NOMO-1 (cell line): Measurements from ENCODE around the gene TAB2.

ENCODE experiments used
- DNase-seq, 2 experiments: peaks; one replicate each; lab custom pipeline; 2025; ENCODE audit not compliant: unreplicated experiment in 2 of 2; lab: John Stamatoyannopoulos, UW

Gene TAB2

GRCh38 chr6:149405823-149406765 lies 88.6 kb downstream of the TAB2 start:
- peak; percentile 2 to 39 for DNase-seq

GRCh38 chr6:149409617-149410016 lies 92.1 kb downstream of the TAB2 start:
- DNase-seq, result no peak

GRCh38 chr6:149410557-149410956 lies 93.0 kb downstream of the TAB2 start:
- DNase-seq, result no peak

- DNase-seq, result no peak
Observed at GRCh38 chr6:149414009-149414408, 96.5 kb downstream of the TAB2 start.

GRCh38 chr6:149414821-149415220 lies 97.3 kb downstream of the TAB2 start:
- no peak for DNase-seq

GRCh38 chr6:149419696-149420404 lies 102.3 kb downstream of the TAB2 start:
- DNase-seq, result no peak

GRCh38 chr6:149421132-149421531 lies 103.6 kb downstream of the TAB2 start:
- no peak for DNase-seq

GRCh38 chr6:149422581-149422980 lies 105.1 kb downstream of the TAB2 start:
- no peak for DNase-seq

- DNase-seq, result no peak
Observed at GRCh38 chr6:149423964-149424440, 106.5 kb downstream of the TAB2 start.

- no peak for DNase-seq
Observed at GRCh38 chr6:149425224-149425623, 107.7 kb downstream of the TAB2 start.

- no peak for DNase-seq
Observed at GRCh38 chr6:149425754-149426153, 108.2 kb downstream of the TAB2 start.

- no peak for DNase-seq
Observed at GRCh38 chr6:149428606-149429005, 111.1 kb downstream of the TAB2 start.

GRCh38 chr6:149429427-149430360 lies 112.2 kb downstream of the TAB2 start:
- DNase-seq, result no peak

- peak; percentile 56 to 70 for DNase-seq
Observed at GRCh38 chr6:149431905-149432775, 114.6 kb downstream of the TAB2 start.

- no peak for DNase-seq
Observed at GRCh38 chr6:149433405-149433804, 115.9 kb downstream of the TAB2 start.

GRCh38 chr6:149433881-149434280 lies 116.4 kb downstream of the TAB2 start:
- no peak for DNase-seq

GRCh38 chr6:149435919-149436586 lies 118.5 kb downstream of the TAB2 start:
- DNase-seq, result no peak

- no peak for DNase-seq
Observed at GRCh38 chr6:149436647-149437046, 119.1 kb downstream of the TAB2 start.

GRCh38 chr6:149437212-149437611 lies 119.7 kb downstream of the TAB2 start:
- DNase-seq, result no peak
